SK-N-SH (cell line): Measurements from ENCODE around the gene TGFBI. TPM values are rescaled to one million over a fixed set of nuclear protein-coding genes. Genes with fewer than 3 reads are reported as not detected.

Source experiments
- CTCF ChIA-PET: fragments of 300-600, 350-600 bp; formaldehyde crosslinking; extraction: SDS; loops from one replicate; lab custom pipeline; 2021; lab: Yijun Ruan, JAX
- POLR2A ChIA-PET: fragments of 350-600 bp; sonication (Branson Sonifier 250); formaldehyde crosslinking; extraction: SDS; loops from one replicate; lab custom pipeline; 2020; ENCODE audit warnings: antibody characterized with exemption, inconsistent platforms; lab: Yijun Ruan, JAX
- DNase-seq: peaks from one replicate; pipeline ENCODE4 v3.0.0; 2012
- H2AFZ ChIP-seq: fragments of 200-600 bp; sonication (generic); 2 replicates; pipeline ENCODE4 v1.8.1; 2016; ENCODE audit warnings: antibody characterized with exemption, mild to moderate bottlenecking, low read depth
- H3F3A ChIP-seq: fragments of 200-600 bp; sonication (generic); replicated peaks from 2 replicates; pipeline ENCODE3; 2016; ENCODE audit warnings: antibody characterized with exemption, mild to moderate bottlenecking; ENCODE audit not compliant: insufficient read depth
- H3K27ac ChIP-seq, 2 experiments: fragments of 200-500 bp in 1 of 2; fragments of 200-600 bp in 1 of 2; sonication (Bioruptor generic) in 1 of 2; sonication (generic), shearing (Covaris generic) in 1 of 2; 2 replicates each; pipeline versions ENCODE4 v1.5.1 to v1.6.1; 2014 to 2016; ENCODE audit warnings: low read depth in 2 of 2, inconsistent platforms in 1 of 2, low read length in 1 of 2, mild to moderate bottlenecking in 1 of 2, mixed read lengths in 1 of 2
- H3K27me3 ChIP-seq: fragments of 200-600 bp; sonication (generic), shearing (Covaris generic); 2 replicates; pipeline ENCODE4 v1.6.1; 2016; ENCODE audit warnings: mixed run types; ENCODE audit not compliant: insufficient read depth
- H3K36me3 ChIP-seq, 2 experiments: fragments of 200-500 bp in 1 of 2; fragments of 200-600 bp in 1 of 2; sonication (Bioruptor generic) in 1 of 2; sonication (generic) in 1 of 2; replicated peaks in 1 of 2; 2 replicates each; pipeline versions ENCODE3 to v1.5.1; 2014 to 2016; ENCODE audit warnings: low read length in 1 of 2, mild to moderate bottlenecking in 1 of 2; ENCODE audit not compliant: insufficient read depth in 2 of 2, control insufficient read depth in 1 of 2
- H3K4me1 ChIP-seq, 2 experiments: fragments of 200-500 bp in 1 of 2; fragments of 200-600 bp in 1 of 2; sonication (Bioruptor generic) in 1 of 2; sonication (generic), shearing (Covaris generic) in 1 of 2; 2 replicates each; pipeline versions ENCODE4 v1.5.1 to v1.6.1; 2014 to 2016; ENCODE audit warnings: low read depth in 1 of 2, low read length in 1 of 2, mixed run types in 1 of 2; ENCODE audit not compliant: insufficient read depth in 2 of 2, control insufficient read depth in 1 of 2
- H3K4me2 ChIP-seq: fragments of 200-600 bp; sonication (generic), shearing (Covaris generic); 2 replicates; pipeline ENCODE4 v1.6.1; 2017; ENCODE audit warnings: mixed run types
- H3K4me3 ChIP-seq, 2 experiments: fragments of 200-500 bp in 1 of 2; fragments of 200-600 bp in 1 of 2; sonication (Bioruptor generic) in 1 of 2; sonication (generic), shearing (Covaris generic) in 1 of 2; 2 replicates each; pipeline versions ENCODE4 v1.5.1 to v1.8.1; 2014 to 2016; ENCODE audit warnings: low read depth in 2 of 2, inconsistent platforms in 1 of 2, low read length in 1 of 2, mild to moderate bottlenecking in 1 of 2, mixed read lengths in 1 of 2, moderate library complexity in 1 of 2
- H3K79me2 ChIP-seq: fragments of 200-600 bp; sonication (generic); 2 replicates; pipeline ENCODE4 v1.8.1; 2017; ENCODE audit warnings: mild to moderate bottlenecking; ENCODE audit not compliant: insufficient read depth
- H3K9ac ChIP-seq: fragments of 200-600 bp; sonication (generic); 2 replicates; pipeline ENCODE4 v1.6.1; 2017; ENCODE audit warnings: mixed run types
- H3K9me2 ChIP-seq: fragments of 200-600 bp; sonication (generic); 2 replicates; pipeline ENCODE4 v1.6.1; 2017; ENCODE audit warnings: mixed run types
- H3K9me3 ChIP-seq: fragments of 200-600 bp; sonication (generic); 2 replicates; pipeline ENCODE4 v1.6.1; 2017; ENCODE audit warnings: mixed run types, mild to moderate bottlenecking, moderate library complexity
- H4K20me1 ChIP-seq: fragments of 200-600 bp; sonication (generic); 2 replicates; pipeline ENCODE4 v1.6.1; 2017; ENCODE audit warnings: mild to moderate bottlenecking, mixed run types; ENCODE audit not compliant: insufficient read depth
- CHD2 ChIP-seq: fragments of 150-350 bp; IDR thresholded peaks from 2 replicates; pipeline ENCODE4 v1.6.1; 2018; ENCODE audit warnings: low read length; ENCODE audit not compliant: partially characterized antibody
- EP300 ChIP-seq, 2 experiments: IDR thresholded peaks; 2 replicates each; pipeline versions ENCODE4 v1.4.0 to v1.6.1; 2012; ENCODE audit warnings: borderline replicate concordance in 1 of 2, low read depth in 1 of 2, low read length in 1 of 2
- JUND ChIP-seq: IDR thresholded peaks from 2 replicates; pipeline ENCODE4 v1.4.0; 2012
- MEF2A ChIP-seq: IDR thresholded peaks from 2 replicates; pipeline ENCODE4 v1.4.0; 2012; ENCODE audit warnings: low read depth, borderline replicate concordance
- NFIC ChIP-seq: IDR thresholded peaks from 2 replicates; pipeline ENCODE4 v1.4.0; 2012; ENCODE audit warnings: borderline replicate concordance
- POLR2AphosphoS5 ChIP-seq: IDR thresholded peaks from 2 replicates; pipeline ENCODE4 v1.6.1; 2012; ENCODE audit warnings: low read depth, low read length
- SMC3 ChIP-seq: IDR thresholded peaks from 2 replicates; pipeline ENCODE4 v1.6.1; 2012; ENCODE audit warnings: low read depth, low read length, improper control_type of control experiment
- TAF1 ChIP-seq: IDR thresholded peaks from 2 replicates; pipeline ENCODE4 v1.6.1; 2012; ENCODE audit warnings: low read depth, mild to moderate bottlenecking, low read length, moderate library complexity, borderline replicate concordance
- TEAD4 ChIP-seq: IDR thresholded peaks from 2 replicates; pipeline ENCODE4 v1.4.0; 2012; ENCODE audit warnings: mild to moderate bottlenecking, borderline replicate concordance; ENCODE audit not compliant: insufficient read depth
- WGBS: methylation state at CpG from one replicate; pipeline ENCODE4 v1.1.6; 2017; ENCODE audit warnings: low lambda C conversion rate; 5-methylcytosine and 5-hydroxymethylcytosine counted together
- polyA plus RNA-seq, 3 experiments: library from polyadenylated mRNA; depleted of rRNA; stranded (reverse); fragments of >200 nt; gene quantifications; 2 replicates each; pipeline ENCODE4 v1.2.3, GENCODE V29; 2012
- TF ChIP-seq, protein P1 (sequence below): fragments of 200-600 bp; sonication (generic); IDR thresholded peaks from 2 replicates; pipeline ENCODE4 v1.6.1; 2017; ENCODE audit warnings: antibody characterized with exemption, mild to moderate bottlenecking, moderate library complexity
- TF ChIP-seq, protein P2 (sequence below): fragments of 150-350 bp; IDR thresholded peaks from 2 replicates; pipeline ENCODE4 v1.6.1; 2017; ENCODE audit warnings: antibody characterized with exemption, low read length, low read depth, borderline replicate concordance
- TF ChIP-seq, protein P3 (sequence below): IDR thresholded peaks from 2 replicates; pipeline ENCODE4; 2012
- TF ChIP-seq, protein P4 (sequence below): fragments of 150-350 bp; IDR thresholded peaks from 2 replicates; pipeline ENCODE4 v1.6.1; 2016; ENCODE audit warnings: mild to moderate bottlenecking, low read depth, low read length
- TF ChIP-seq, protein P5 (sequence below): IDR thresholded peaks from 2 replicates; pipeline ENCODE4 v1.4.0; 2012; ENCODE audit warnings: low read depth

The TGFBI gene
- polyA plus RNA-seq, 1 of the 3 experiments (the other 2 are of a cell fraction): 2,678 TPM

DNA sequence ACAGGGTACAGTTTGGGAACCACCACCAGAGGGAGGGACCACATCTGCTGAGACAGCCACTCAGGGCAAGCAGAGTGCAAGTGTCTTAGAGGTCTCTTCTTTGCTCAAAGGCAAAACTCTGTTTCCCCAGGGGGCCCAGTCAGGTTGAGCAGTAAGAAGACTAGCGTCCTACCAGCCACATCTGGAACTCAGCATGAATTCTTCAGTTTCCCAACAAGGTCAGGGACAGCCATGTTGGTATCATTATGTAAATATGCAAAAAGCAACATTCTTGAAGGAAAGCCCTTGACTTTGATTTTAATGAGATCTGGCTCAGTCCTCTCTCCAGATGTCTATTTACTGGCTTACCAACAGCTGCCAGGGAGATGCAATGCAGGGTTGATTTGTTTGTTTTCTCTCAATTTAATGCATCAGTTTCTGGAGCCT, 46.7 kb downstream of the TGFBI start:
- no peaks in the 10 kb centered on the region for H4K20me1 ChIP-seq
- CTCF ChIA-PET: interaction anchor here (1.2 to 9.7 kb wide), 4 partner anchors 12 to 137 kb away, joined by 5 to 73 read pairs (median 6); no protein-coding TSS in a partner anchor
- no peak for DNase-seq
- H3K9me3 ChIP-seq: no peaks in the 10 kb centered on the region
- H2AFZ ChIP-seq: no peak overlapping the region
- H3K9ac ChIP-seq: no peak overlapping the region
- H3K27me3 ChIP-seq: no peaks in the 10 kb centered on the region
- no peak overlapping the region for H3K4me2 ChIP-seq
- WGBS: 100% methylated on average over 1 of the region's 1 CpG
- H3K4me3 ChIP-seq: no peak overlapping the region
- POLR2A ChIA-PET: no interaction called here
- no peak for TF ChIP-seq SMC3
- TF ChIP-seq, protein P1, sequence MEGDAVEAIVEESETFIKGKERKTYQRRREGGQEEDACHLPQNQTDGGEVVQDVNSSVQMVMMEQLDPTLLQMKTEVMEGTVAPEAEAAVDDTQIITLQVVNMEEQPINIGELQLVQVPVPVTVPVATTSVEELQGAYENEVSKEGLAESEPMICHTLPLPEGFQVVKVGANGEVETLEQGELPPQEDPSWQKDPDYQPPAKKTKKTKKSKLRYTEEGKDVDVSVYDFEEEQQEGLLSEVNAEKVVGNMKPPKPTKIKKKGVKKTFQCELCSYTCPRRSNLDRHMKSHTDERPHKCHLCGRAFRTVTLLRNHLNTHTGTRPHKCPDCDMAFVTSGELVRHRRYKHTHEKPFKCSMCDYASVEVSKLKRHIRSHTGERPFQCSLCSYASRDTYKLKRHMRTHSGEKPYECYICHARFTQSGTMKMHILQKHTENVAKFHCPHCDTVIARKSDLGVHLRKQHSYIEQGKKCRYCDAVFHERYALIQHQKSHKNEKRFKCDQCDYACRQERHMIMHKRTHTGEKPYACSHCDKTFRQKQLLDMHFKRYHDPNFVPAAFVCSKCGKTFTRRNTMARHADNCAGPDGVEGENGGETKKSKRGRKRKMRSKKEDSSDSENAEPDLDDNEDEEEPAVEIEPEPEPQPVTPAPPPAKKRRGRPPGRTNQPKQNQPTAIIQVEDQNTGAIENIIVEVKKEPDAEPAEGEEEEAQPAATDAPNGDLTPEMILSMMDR: peak; percentile 10; the same call in 1 of the 2 replicates
- TF ChIP-seq, protein P2, sequence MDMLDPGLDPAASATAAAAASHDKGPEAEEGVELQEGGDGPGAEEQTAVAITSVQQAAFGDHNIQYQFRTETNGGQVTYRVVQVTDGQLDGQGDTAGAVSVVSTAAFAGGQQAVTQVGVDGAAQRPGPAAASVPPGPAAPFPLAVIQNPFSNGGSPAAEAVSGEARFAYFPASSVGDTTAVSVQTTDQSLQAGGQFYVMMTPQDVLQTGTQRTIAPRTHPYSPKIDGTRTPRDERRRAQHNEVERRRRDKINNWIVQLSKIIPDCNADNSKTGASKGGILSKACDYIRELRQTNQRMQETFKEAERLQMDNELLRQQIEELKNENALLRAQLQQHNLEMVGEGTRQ: no peak
- no peaks in the 10 kb centered on the region for H3K36me3 ChIP-seq
- no peaks in the 10 kb centered on the region for H3K4me1 ChIP-seq
- no peaks in the 10 kb centered on the region for H3K9me2 ChIP-seq
- no peak overlapping the region for H3K27ac ChIP-seq
- no peaks in the 10 kb centered on the region for H3K79me2 ChIP-seq
- H3F3A ChIP-seq: peaks cover 32% of the 10 kb centered on the region

DNA sequence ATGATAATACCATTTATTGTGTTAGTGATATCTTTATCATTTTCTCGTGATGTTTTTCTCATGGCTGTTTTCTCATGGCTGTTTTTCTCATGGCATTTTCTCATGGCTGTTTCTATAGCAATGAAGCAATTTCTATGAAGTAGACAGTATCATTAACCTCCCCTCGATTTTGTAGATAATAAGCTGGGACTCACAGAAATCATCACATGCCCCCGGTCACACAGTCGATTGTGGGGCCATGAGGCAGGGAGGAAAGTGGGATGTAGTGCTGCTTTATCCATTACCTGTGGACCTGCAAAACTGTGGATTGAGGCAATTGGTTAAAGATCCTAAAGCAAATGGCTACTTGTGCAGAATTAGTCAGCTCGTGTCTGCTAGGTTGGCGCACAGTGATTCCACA, 47.3 kb downstream of the TGFBI start:
- no peaks in the 10 kb centered on the region for H3K27me3 ChIP-seq
- TF ChIP-seq EP300 (IDR thresholded peaks at IDR 0.05; ENCODE audit: borderline replicate concordance in 1 of 2, low read depth in 1 of 2, low read length in 1 of 2) (no peak), MEF2A (no peak), TEAD4 (no peak), CHD2 (no peak), JUND (no peak), POLR2AphosphoS5 (no peak), NFIC (no peak), TAF1 (no peak), SMC3 (no peak)
- TF ChIP-seq, protein P1: no peak
- TF ChIP-seq, protein P3, sequence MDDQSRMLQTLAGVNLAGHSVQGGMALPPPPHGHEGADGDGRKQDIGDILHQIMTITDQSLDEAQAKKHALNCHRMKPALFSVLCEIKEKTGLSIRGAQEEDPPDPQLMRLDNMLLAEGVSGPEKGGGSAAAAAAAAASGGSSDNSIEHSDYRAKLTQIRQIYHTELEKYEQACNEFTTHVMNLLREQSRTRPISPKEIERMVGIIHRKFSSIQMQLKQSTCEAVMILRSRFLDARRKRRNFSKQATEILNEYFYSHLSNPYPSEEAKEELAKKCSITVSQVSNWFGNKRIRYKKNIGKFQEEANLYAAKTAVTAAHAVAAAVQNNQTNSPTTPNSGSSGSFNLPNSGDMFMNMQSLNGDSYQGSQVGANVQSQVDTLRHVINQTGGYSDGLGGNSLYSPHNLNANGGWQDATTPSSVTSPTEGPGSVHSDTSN: no peak
- TF ChIP-seq, protein P4, sequence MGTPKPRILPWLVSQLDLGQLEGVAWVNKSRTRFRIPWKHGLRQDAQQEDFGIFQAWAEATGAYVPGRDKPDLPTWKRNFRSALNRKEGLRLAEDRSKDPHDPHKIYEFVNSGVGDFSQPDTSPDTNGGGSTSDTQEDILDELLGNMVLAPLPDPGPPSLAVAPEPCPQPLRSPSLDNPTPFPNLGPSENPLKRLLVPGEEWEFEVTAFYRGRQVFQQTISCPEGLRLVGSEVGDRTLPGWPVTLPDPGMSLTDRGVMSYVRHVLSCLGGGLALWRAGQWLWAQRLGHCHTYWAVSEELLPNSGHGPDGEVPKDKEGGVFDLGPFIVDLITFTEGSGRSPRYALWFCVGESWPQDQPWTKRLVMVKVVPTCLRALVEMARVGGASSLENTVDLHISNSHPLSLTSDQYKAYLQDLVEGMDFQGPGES: no peak
- TF ChIP-seq, protein P5, sequence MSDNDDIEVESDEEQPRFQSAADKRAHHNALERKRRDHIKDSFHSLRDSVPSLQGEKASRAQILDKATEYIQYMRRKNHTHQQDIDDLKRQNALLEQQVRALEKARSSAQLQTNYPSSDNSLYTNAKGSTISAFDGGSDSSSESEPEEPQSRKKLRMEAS: no peak
- TF ChIP-seq, all 33 proteins: peak for 0
- Histone ChIP-seq H4K20me1 (no peaks in the 10 kb centered on the region), H3K4me3 (no peak overlapping the region), H3K4me1 (no peaks in the 10 kb centered on the region), H3K36me3 (no peaks in the 10 kb centered on the region), H3K79me2 (no peaks in the 10 kb centered on the region), H3K9ac (no peak overlapping the region), H3K9me2 (no peaks in the 10 kb centered on the region), H3K9me3 (no peaks in the 10 kb centered on the region), H2AFZ (no peak overlapping the region), H3K27ac (no peak overlapping the region), H3K4me2 (no peak overlapping the region), H3F3A (peaks cover 28% of the 10 kb centered on the region)
- ChIA-PET CTCF (interaction anchor here (1.6 to 9.7 kb wide), 3 partner anchors 12 to 136 kb away, joined by 5 to 73 read pairs (median 6); no protein-coding TSS in a partner anchor), POLR2A (no interaction called here)
- 66% methylated on average over 6 of the region's 6 CpGs for WGBS
- no peak for DNase-seq
